H9 (cell line): Measurements from ENCODE around the gene MAT2A. TPM values are rescaled to one million over a fixed set of nuclear protein-coding genes. Genes with fewer than 3 reads are reported as not detected.
A peak's percentile ranks its signal among the peaks of the same experiment; 100 is the strongest.

Experiments used
- DNase-seq: peaks from one replicate; pipeline ENCODE4 v3.0.0-alpha.2; 2017
- H2AFZ ChIP-seq: one replicate; pipeline ENCODE4 v1.6.1; 2013; ENCODE audit warnings: mild to moderate bottlenecking, low read length, control low read depth, moderate library complexity
- H2AK5ac ChIP-seq: 2 replicates; pipeline ENCODE4 v1.6.1; 2013; ENCODE audit warnings: low read length, control low read depth, mixed read lengths; ENCODE audit not compliant: insufficient read length
- H2BK120ac ChIP-seq: one replicate; pipeline ENCODE4 v1.6.1; 2013; ENCODE audit warnings: low read depth, mild to moderate bottlenecking, low read length, control low read depth, inconsistent platforms; ENCODE audit not compliant: poor library complexity, severe bottlenecking
- H2BK12ac ChIP-seq: 2 replicates; pipeline ENCODE4 v1.6.1; 2013; ENCODE audit warnings: low read length, control low read depth, mixed read lengths, low read depth; ENCODE audit not compliant: insufficient read length
- H2BK15ac ChIP-seq: 2 replicates; pipeline ENCODE4 v1.6.1; 2013; ENCODE audit warnings: low read depth, low read length, control low read depth
- H2BK20ac ChIP-seq: one replicate; pipeline ENCODE4 v1.6.1; 2013; ENCODE audit warnings: low read depth, mild to moderate bottlenecking, low read length, control low read depth, inconsistent platforms; ENCODE audit not compliant: poor library complexity, severe bottlenecking
- H2BK5ac ChIP-seq: 2 replicates; pipeline ENCODE4 v1.6.1; 2013; ENCODE audit warnings: low read length, control low read depth, mixed read lengths; ENCODE audit not compliant: insufficient read length
- H3K14ac ChIP-seq: 2 replicates; pipeline ENCODE4 v1.6.1; 2013; ENCODE audit warnings: low read length, control low read depth; ENCODE audit not compliant: insufficient read depth
- H3K18ac ChIP-seq: 2 replicates; pipeline ENCODE4 v1.6.1; 2013; ENCODE audit warnings: low read depth, mild to moderate bottlenecking, mixed read lengths, low read length, control low read depth; ENCODE audit not compliant: insufficient read length
- H3K23ac ChIP-seq: 2 replicates; pipeline ENCODE4 v1.6.1; 2013; ENCODE audit warnings: low read length, control low read depth, mixed read lengths, low read depth; ENCODE audit not compliant: insufficient read length
- H3K23me2 ChIP-seq: 2 replicates; pipeline ENCODE4 v1.6.1; 2013; ENCODE audit warnings: low read depth, mild to moderate bottlenecking, mixed read lengths, low read length, control low read depth; ENCODE audit not compliant: insufficient read length, poor library complexity, severe bottlenecking
- H3K27ac ChIP-seq: 2 replicates; pipeline ENCODE4 v1.5.1; 2013; ENCODE audit warnings: low read length, control low read depth, mixed read lengths, low read depth; ENCODE audit not compliant: insufficient read length
- H3K27me3 ChIP-seq: 2 replicates; pipeline ENCODE4 v1.6.1; 2013; ENCODE audit warnings: low read length, control low read depth, inconsistent platforms; ENCODE audit not compliant: insufficient read depth
- H3K4ac ChIP-seq: 2 replicates; pipeline ENCODE4 v1.6.1; 2013; ENCODE audit warnings: low read depth, mild to moderate bottlenecking, control low read depth, inconsistent platforms, low read length, moderate library complexity
- H3K4me1 ChIP-seq: 2 replicates; pipeline ENCODE4 v1.6.1; 2013; ENCODE audit warnings: low read length, control low read depth, inconsistent platforms; ENCODE audit not compliant: insufficient read depth
- H3K4me2 ChIP-seq: 2 replicates; pipeline ENCODE4 v1.6.1; 2013; ENCODE audit warnings: low read length, control low read depth, mixed read lengths; ENCODE audit not compliant: insufficient read length, insufficient read depth
- H3K56ac ChIP-seq: 2 replicates; pipeline ENCODE4 v1.6.1; 2013; ENCODE audit warnings: low read depth, mild to moderate bottlenecking, mixed read lengths, low read length, control low read depth; ENCODE audit not compliant: insufficient read length
- H3K79me1 ChIP-seq: 2 replicates; pipeline ENCODE4 v1.6.1; 2013; ENCODE audit warnings: low read depth, mild to moderate bottlenecking, moderate library complexity, low read length, control low read depth, inconsistent platforms; ENCODE audit not compliant: insufficient read depth, poor library complexity, severe bottlenecking
- H3K79me2 ChIP-seq: 2 replicates; pipeline ENCODE4 v1.6.1; 2013; ENCODE audit warnings: low read length, control low read depth, inconsistent platforms; ENCODE audit not compliant: insufficient read depth
- H3K9ac ChIP-seq: 2 replicates; pipeline ENCODE4 v1.6.1; 2013; ENCODE audit warnings: low read length, control low read depth, mixed read lengths; ENCODE audit not compliant: insufficient read length; ENCODE audit errors: extremely low read depth
- H3K9me3 ChIP-seq: one replicate; pipeline ENCODE4 v1.6.1; 2013; ENCODE audit warnings: low read depth, low read length, inconsistent platforms; ENCODE audit not compliant: control insufficient read depth
- H3T11ph ChIP-seq: one replicate; pipeline ENCODE4 v1.6.1; 2013; ENCODE audit warnings: mild to moderate bottlenecking, low read length, control low read depth, inconsistent platforms
- H4K20me1 ChIP-seq: one replicate; pipeline ENCODE4 v1.6.1; 2013; ENCODE audit not compliant: control insufficient read depth, insufficient read length, insufficient read depth
- H4K5ac ChIP-seq: 2 replicates; pipeline ENCODE4 v1.6.1; 2013; ENCODE audit warnings: low read depth, mild to moderate bottlenecking, mixed read lengths, low read length, control low read depth; ENCODE audit not compliant: insufficient read length
- H4K8ac ChIP-seq: replicated peaks from 2 replicates; pipeline ENCODE4 v1.6.1; 2013; ENCODE audit warnings: low read length, control low read depth, mixed read lengths, low read depth; ENCODE audit not compliant: insufficient read length
- H4K91ac ChIP-seq: 2 replicates; pipeline ENCODE4 v1.6.1; 2013; ENCODE audit warnings: low read depth, mild to moderate bottlenecking, moderate library complexity, mixed read lengths, low read length, control low read depth; ENCODE audit not compliant: insufficient read length
- H3K27ac Mint-ChIP-seq, 3 experiments: 2 replicates in 2 of 3; 3 replicates in 1 of 3; pipeline ENCODE4 v1.8.0; 2020 to 2021; ENCODE audit warnings: mixed read lengths in 3 of 3, mild to moderate bottlenecking in 1 of 3, moderate library complexity in 1 of 3
- H3K27me3 Mint-ChIP-seq: 2 replicates; pipeline ENCODE4 v1.8.0; 2021; ENCODE audit warnings: low read depth, mild to moderate bottlenecking, moderate library complexity, mixed read lengths
- H3K36me3 Mint-ChIP-seq, 3 experiments: 2 replicates in 2 of 3; 3 replicates in 1 of 3; pipeline ENCODE4 v1.8.0; 2020 to 2021; ENCODE audit warnings: low read depth in 3 of 3, mixed read lengths in 3 of 3; ENCODE audit not compliant: insufficient read depth in 1 of 3
- H3K4me1 Mint-ChIP-seq, 2 experiments: 2 replicates each; pipeline ENCODE4 v1.8.0; 2020; ENCODE audit warnings: mixed read lengths in 2 of 2
- H3K4me3 Mint-ChIP-seq, 2 experiments: 2 replicates in 1 of 2; 3 replicates in 1 of 2; pipeline ENCODE4 v1.8.0; 2020 to 2021; ENCODE audit warnings: mild to moderate bottlenecking in 2 of 2, mixed read lengths in 2 of 2, moderate library complexity in 1 of 2
- H3K9me3 Mint-ChIP-seq, 2 experiments: 2 replicates in 1 of 2; 3 replicates in 1 of 2; pipeline ENCODE4 v1.8.0; 2020; ENCODE audit warnings: mild to moderate bottlenecking in 2 of 2, mixed read lengths in 2 of 2, moderate library complexity in 1 of 2
- CTCF ChIP-seq: fragments of 200-600 bp; sonication (generic); conservative IDR thresholded peaks from 3 replicates; pipeline ENCODE4 v1.8.0; 2021; ENCODE audit warnings: antibody characterized with exemption, mild to moderate bottlenecking
- WGBS: extraction: QIAGEN DNeasy Blood & Tissue Kit; methylation state at CpG from one replicate; pipeline ENCODE4 v1.1.7; 2013; ENCODE audit warnings: missing lambda C conversion rate, low lambda C conversion rate, mixed read lengths; ENCODE audit not compliant: insufficient read length; ENCODE audit errors: extremely low coverage; 5-methylcytosine and 5-hydroxymethylcytosine counted together
- total RNA-seq: library from RNA; stranded (reverse); gene quantifications from 2 replicates; pipeline ENCODE4 v1.2.1, GENCODE V29; 2021

MAT2A gene
- total RNA-seq, 1 experiment from 2014 or later = 459 TPM

GRCh38 chr2:85523903-85524335 is 15.0 kb upstream of the MAT2A start:
- Mint-ChIP-seq H3K27ac (peak overlapping the region in 1 of 3 experiments; percentile 74; a peak in 1 of 7 replicates), H3K4me1 (peaks cover 17 to 22% of the 10 kb centered on the region in 2 experiments), H3K4me3 (no peak overlapping the region), H3K27me3 (peaks cover 3% of the 10 kb centered on the region; the same call in 1 of the 2 replicates), H3K36me3 (no peaks in the 10 kb centered on the region), H3K9me3 (no peaks in the 10 kb centered on the region)
- Histone ChIP-seq H3K23me2 (no peaks in the 10 kb centered on the region), H3K9ac (no peak overlapping the region), H3K23ac (no peak overlapping the region), H3K14ac (no peak overlapping the region; the same call in 1 of the 2 replicates), H2BK20ac (no peak overlapping the region), H3K18ac (no peak overlapping the region), H4K5ac (no peak overlapping the region), H3T11ph (no peak overlapping the region), H3K4me2 (no peak overlapping the region), H3K79me1 (no peaks in the 10 kb centered on the region), H4K91ac (no peak overlapping the region), H2AFZ (no peak overlapping the region), H3K79me2 (no peaks in the 10 kb centered on the region), H2BK120ac (no peak overlapping the region), H2BK12ac (no peak overlapping the region), H3K9me3 (no peaks in the 10 kb centered on the region), H3K27ac (no peak overlapping the region), H4K8ac (no peak overlapping the region), H3K4ac (no peak overlapping the region), H3K27me3 (no peaks in the 10 kb centered on the region), H2AK5ac (no peak overlapping the region), H2BK5ac (no peak overlapping the region), H3K4me1 (0 out of 2 replicates have a peak, but pooled peaks cover 5% of the 10 kb centered on the region), H2BK15ac (no peak overlapping the region), H3K56ac (no peak overlapping the region), H4K20me1 (no peaks in the 10 kb centered on the region)
- WGBS = no CpG with 5 or more reads among the region's 5 CpGs
- TF ChIP-seq CTCF = no peak
- DNase-seq = no peak
